GM12875 (cell line): ENCODE data around the gene CTIF.
A peak's percentile ranks its signal among the peaks of the same experiment; 100 is the strongest.

Source experiments
- H3K4me3 ChIP-seq: one replicate; pipeline ENCODE4 v1.5.1; 2011; ENCODE audit warnings: low read depth, low read length, control low read depth
- CTCF ChIP-seq: IDR thresholded peaks from 2 replicates; pipeline ENCODE4 v1.5.1; 2011; ENCODE audit warnings: low read depth, mild to moderate bottlenecking, control low read depth, inconsistent platforms, low read length, moderate library complexity, borderline replicate concordance; ENCODE audit not compliant: insufficient read depth

The CTIF gene

GRCh38 chr18:48637081-48637990 lies 98.5 kb downstream of the CTIF start:
- TF ChIP-seq CTCF, result no peak
- no peak overlapping the region for H3K4me3 ChIP-seq

GRCh38 chr18:48638451-48638850 lies 99.6 kb downstream of the CTIF start:
- TF ChIP-seq CTCF, result no peak
- no peak overlapping the region for H3K4me3 ChIP-seq

GRCh38 chr18:48638896-48639771 lies 100.3 kb downstream of the CTIF start:
- TF ChIP-seq CTCF, result no peak
- H3K4me3 ChIP-seq, result no peak overlapping the region

- no peak overlapping the region for H3K4me3 ChIP-seq
- TF ChIP-seq CTCF, result peak; percentile 56; the same call in 1 of the 2 replicates
Measured at GRCh38 chr18:48639772-48640432, 101.1 kb downstream of the CTIF start.

- H3K4me3 ChIP-seq, result no peak overlapping the region
- no peak for TF ChIP-seq CTCF
Measured at GRCh38 chr18:48640566-48641270, 101.9 kb downstream of the CTIF start.

- no peak overlapping the region for H3K4me3 ChIP-seq
- TF ChIP-seq CTCF, result no peak
Measured at GRCh38 chr18:48641981-48642380, 103.2 kb downstream of the CTIF start.
